ENCODE data around the gene TTLL11. TPM values are rescaled to one million over a fixed set of nuclear protein-coding genes. Genes with fewer than 3 reads are reported as not detected.

TTLL11 gene
- total RNA-seq, 1 experiment from 2014 or later: 1.5 TPM

- Mint-ChIP-seq H3K4me3 (no peak overlapping the region), H3K27ac (no peak overlapping the region; a peak in 1 of 7 replicates), H3K27me3 (ENCODE audit: low read depth) (peaks cover 5% of the 10 kb centered on the region; the same call in 1 of the 2 replicates), H3K36me3 (ENCODE audit: insufficient read depth in 1 of 3, low read depth in 3 of 3) (peaks cover 2 to 3% (median 3%) of the 10 kb centered on the region in 3 experiments; a peak in 5 of 7 replicates), H3K9me3 (peaks cover 6 to 8% of the 10 kb centered on the region in 2 experiments), H3K4me1 (peaks cover 0 to 8% of the 10 kb centered on the region in 2 experiments; a peak in 2 of 4 replicates)
- Histone ChIP-seq H3K27me3 (ENCODE audit: insufficient read depth, low read length) (no peaks in the 10 kb centered on the region), H3K56ac (ENCODE audit: insufficient read length, low read depth, low read length) (no peak overlapping the region), H2AFZ (ENCODE audit: low read length) (no peak overlapping the region), H3K23ac (ENCODE audit: insufficient read length, low read depth, low read length) (no peak overlapping the region), H3K79me1 (ENCODE audit: insufficient read depth, low read depth, low read length, poor library complexity, severe bottlenecking) (no peaks in the 10 kb centered on the region), H2BK15ac (ENCODE audit: low read depth, low read length) (no peak overlapping the region), H3K9ac (ENCODE audit: extremely low read depth, insufficient read length, low read length) (no peak overlapping the region), H3K23me2 (ENCODE audit: insufficient read length, low read depth, low read length, poor library complexity, severe bottlenecking) (no peaks in the 10 kb centered on the region), H4K20me1 (ENCODE audit: control insufficient read depth, insufficient read depth, insufficient read length) (no peaks in the 10 kb centered on the region), H2BK20ac (ENCODE audit: low read depth, low read length, poor library complexity, severe bottlenecking) (no peak overlapping the region), H4K91ac (ENCODE audit: insufficient read length, low read depth, low read length) (no peak overlapping the region), H3K4ac (ENCODE audit: low read depth, low read length) (no peak overlapping the region), H3T11ph (ENCODE audit: low read length) (no peak overlapping the region), H2BK5ac (ENCODE audit: insufficient read length, low read length) (no peak overlapping the region), H3K27ac (ENCODE audit: insufficient read length, low read depth, low read length) (no peak overlapping the region), H3K4me2 (ENCODE audit: insufficient read depth, insufficient read length, low read length) (no peak overlapping the region), H3K4me1 (ENCODE audit: insufficient read depth, low read length) (no peaks in the 10 kb centered on the region; the same call in 1 of the 2 replicates), H3K18ac (ENCODE audit: insufficient read length, low read depth, low read length) (no peak overlapping the region), H3K9me3 (ENCODE audit: control insufficient read depth, low read depth, low read length) (no peaks in the 10 kb centered on the region), H2BK120ac (ENCODE audit: low read depth, low read length, poor library complexity, severe bottlenecking) (no peak overlapping the region), H3K14ac (ENCODE audit: insufficient read depth, low read length) (no peak overlapping the region), H2AK5ac (ENCODE audit: insufficient read length, low read length) (no peak overlapping the region), H3K79me2 (ENCODE audit: insufficient read depth, low read length) (no peaks in the 10 kb centered on the region), H2BK12ac (ENCODE audit: insufficient read length, low read depth, low read length) (no peak overlapping the region), H4K8ac (replicated peaks; ENCODE audit: insufficient read length, low read depth, low read length) (no peak overlapping the region), H4K5ac (ENCODE audit: insufficient read length, low read depth, low read length) (no peak overlapping the region)
- no peak for DNase-seq
- no CpG with 5 or more reads among the region's 6 CpGs for WGBS (ENCODE audit: extremely low coverage, insufficient read length, low lambda C conversion rate)
- no peak for TF ChIP-seq CTCF (conservative IDR thresholded peaks at IDR 0.05)
These were observed 117.3 kb downstream of the TTLL11 start for GRCh38 chr9:121975801-121976277.

Data from H9 (cell line).